ENCODE results near the gene KLHL2.
"Not testable (repeated sequence)": the region's sequence is repeated elsewhere in the genome, so short reads cannot be mapped to it uniquely, and the experiment has no call there.

The KLHL2 gene

DNA sequence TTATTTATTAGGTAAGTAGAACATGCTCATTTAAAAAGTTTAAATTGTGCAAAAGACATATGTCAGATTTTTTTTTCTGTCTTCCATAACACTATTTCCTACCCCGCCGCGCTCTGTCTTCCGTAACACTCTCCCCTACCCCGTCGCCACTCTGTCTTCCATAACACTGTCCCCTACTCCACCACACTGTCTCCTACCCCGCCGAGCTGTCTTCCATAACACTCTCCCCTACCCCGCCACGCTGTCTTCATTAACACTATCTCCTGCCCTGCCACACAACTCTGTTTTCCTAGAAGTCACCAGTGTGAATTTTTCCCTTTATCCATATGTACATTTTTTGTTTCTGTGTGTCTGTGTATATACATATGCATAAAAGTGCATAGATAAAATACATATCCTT, 124.5 kb downstream of the KLHL2 start:
- DNase-seq, result no peak

DNA sequence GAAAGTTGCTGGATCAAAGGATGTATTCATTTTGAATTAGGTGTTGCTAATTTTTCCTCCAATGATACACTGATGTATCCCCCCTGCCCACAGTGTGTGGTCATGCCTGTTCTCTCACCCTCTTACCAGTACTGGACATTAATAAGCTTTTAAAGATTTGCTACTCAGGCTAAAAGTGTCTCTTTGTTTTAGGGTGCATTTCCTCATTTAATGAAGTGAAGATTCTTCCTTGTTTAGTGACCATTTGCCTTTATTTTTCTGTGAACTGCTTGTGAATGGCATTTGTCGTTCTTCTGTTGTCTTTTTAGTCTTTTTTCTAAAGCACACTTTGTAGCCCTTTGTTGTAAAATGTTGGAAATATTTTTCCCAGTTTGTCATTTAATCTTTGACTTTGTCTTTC, 125.1 kb downstream of the KLHL2 start:
- DNase-seq, result no peak

DNA sequence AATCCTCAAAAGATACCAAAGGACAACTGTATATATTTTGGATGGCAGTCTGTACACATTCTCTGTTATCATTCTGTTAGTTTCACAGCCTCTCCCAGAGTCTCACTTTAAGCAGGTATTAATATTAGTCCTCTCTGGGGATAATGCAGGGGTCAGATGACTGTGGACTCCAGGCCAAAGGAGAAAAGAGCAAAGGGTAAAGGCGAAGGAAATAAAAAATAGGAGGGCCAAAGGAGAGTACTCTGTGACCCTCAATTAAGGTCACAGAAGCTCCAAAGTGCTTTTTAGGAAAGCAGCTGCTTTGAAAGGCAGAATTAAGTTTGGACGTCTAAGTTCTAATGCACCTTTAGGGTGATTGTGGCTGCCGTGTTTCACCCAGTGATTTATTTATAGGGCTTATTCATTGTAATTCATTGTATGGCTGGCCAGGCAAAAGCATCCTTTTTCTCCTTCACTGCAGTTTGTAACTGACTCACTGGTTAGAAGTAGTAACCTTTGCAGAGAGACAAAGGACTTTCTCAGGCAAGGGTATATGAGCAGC, 127.9 kb downstream of the KLHL2 start:
- DNase-seq, result no peak

DNA sequence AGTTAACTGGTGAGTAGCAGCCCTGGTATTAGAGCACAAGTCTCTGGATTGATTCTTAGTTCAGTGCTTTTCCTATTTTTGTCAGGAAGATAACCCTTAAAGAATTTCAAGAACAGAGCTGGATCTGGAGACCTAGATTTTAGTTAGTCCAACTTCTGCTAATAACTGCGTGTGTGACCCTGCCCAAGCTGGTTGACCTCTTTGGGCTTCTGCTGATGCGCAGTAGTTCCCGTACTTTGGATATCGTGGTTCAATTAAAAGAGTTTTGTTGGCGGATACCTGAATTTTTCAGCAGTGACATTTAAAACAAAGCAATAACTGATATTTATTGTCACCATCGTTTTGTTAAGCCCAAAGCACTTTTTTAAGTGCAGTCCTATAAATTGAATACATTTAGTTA, 129.4 kb downstream of the KLHL2 start:
- DNase-seq, result no peak

DNA sequence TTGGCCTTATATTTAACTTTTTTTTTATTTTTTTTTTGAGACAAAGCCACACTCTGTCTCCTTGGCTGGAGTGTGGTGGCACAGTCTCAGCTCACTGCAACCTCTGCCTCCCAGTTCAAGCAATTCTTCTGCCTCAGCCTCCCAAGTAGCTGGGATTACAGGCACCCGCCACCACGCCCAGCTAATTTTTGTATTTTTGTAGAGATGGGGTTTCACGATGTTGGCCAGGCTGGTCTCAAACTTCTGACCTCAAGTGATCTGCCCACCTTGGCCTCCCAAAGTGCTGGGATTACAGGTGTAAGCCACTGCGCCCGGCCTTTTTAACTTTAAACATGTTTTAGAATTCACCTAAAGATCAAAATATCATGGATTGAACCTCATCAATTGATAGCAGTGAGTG, 135.0 kb downstream of the KLHL2 start:
- DNase-seq, result not testable (repeated sequence)

DNA sequence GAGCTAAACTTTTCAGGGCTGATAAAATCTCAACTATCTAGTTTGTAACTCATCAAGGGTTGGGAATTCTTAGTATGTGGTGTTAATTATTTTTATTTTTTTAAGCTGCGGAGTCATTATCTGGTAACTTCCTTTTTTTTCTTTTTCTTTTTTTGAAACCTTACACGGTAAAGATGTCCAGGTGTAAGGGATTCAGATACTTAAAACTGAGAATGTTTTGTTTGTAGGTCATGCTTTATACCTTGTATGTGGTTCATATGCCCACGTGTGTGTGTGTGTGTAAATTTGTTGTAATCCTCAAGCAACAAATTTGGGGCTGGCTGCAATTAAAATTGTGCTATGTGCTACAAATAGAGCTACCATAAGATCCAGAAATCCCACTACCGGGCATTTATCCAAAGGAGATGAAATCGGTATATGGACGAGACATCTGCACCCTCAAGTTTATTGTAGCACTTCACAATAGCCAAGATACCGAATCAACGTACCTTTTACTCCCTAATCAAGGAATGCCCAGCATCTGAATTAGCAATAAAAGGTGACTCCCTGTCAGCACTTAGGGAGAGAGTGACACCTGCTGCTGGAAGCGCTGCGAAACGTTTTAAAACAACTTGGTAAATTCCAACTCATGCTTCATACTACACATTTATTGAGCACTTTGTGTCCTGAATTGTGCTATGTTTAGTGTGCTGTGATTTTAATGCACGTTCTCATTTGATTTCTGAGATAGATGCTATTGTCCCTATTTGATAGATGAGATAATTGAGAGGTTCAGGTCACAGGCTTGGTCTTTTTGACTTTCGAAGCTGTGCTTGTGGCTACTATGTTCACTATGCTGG, 136.2 kb downstream of the KLHL2 start:
- DNase-seq, result peak in 1 of 2 donors; percentile 29

DNA sequence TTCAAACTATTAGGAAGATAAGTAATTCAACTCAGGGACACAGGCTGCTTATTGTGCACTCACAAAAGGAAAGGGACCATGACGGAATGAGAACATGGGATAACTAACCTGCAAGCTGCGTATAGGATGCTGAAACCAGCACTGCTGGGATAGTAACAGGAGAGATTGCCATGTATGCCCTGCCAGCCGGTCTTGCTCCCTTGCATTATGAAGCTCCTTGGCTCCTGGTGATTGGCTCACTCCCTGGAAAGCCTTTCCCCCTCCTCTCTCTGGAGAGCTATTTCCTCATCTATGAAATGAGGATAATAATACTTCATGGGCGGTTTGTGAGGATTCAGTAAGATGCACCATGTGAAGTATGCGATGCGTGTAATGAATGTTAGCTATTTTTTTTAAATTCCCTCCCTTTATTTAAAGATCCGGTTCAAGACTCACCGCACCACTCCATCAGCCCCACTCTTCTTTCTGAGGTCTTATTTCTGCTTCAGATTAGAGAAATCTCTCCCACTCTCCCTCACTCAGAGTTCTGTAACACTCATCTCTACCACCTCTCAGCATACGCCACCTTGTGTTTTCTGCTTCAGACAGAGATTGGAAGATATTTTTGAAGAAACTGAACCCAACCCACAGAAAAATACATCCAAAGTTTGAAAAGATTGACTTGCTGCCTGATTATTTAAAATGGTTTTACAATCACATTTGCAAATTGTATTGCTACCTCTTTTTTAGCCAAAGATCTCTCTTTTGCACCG, 138.5 kb downstream of the KLHL2 start:
- no peak for DNase-seq

DNA sequence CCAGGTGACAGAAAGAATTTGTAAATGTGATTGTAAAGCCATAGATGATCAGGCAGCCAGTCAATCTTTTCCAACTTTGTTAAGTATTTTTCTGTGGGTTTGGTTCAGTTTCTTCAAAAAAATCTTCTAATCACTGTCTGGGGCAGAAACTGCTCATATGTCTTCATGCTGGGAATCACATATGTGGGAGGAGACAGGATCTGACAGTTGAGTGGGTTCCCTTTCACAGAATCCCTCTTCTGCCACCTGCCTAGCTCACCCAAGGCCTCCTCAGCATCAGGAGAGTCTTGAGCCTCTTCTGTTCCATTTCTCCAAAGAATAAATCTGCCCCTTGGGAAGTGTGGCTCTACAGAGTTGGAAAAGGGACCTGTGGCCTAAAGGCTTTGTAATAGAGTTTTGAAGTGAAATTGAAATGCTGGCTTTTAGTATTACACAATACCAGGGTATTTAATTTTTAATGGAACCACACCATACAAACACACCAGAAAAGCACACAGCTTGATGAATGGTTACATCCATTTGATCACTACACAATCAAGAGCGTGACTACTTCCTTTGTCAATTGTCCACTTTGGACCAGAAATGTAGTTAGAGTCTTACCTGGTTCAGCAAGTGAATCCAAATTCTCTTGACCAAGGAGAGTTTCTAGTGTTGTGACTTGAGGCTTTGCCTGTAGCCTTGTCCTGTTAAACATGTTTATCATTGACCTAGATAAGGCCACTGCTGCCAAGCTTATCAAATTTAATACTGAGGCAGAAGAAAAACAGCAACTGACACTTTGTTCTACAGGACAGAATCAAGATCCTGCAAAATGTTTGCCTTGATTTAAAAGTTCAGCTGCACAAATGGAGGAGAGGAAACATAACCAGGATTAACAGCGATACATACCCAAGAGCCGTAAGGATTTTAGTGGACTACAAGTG, 140.5 kb downstream of the KLHL2 start:
- no peak for DNase-seq

DNA sequence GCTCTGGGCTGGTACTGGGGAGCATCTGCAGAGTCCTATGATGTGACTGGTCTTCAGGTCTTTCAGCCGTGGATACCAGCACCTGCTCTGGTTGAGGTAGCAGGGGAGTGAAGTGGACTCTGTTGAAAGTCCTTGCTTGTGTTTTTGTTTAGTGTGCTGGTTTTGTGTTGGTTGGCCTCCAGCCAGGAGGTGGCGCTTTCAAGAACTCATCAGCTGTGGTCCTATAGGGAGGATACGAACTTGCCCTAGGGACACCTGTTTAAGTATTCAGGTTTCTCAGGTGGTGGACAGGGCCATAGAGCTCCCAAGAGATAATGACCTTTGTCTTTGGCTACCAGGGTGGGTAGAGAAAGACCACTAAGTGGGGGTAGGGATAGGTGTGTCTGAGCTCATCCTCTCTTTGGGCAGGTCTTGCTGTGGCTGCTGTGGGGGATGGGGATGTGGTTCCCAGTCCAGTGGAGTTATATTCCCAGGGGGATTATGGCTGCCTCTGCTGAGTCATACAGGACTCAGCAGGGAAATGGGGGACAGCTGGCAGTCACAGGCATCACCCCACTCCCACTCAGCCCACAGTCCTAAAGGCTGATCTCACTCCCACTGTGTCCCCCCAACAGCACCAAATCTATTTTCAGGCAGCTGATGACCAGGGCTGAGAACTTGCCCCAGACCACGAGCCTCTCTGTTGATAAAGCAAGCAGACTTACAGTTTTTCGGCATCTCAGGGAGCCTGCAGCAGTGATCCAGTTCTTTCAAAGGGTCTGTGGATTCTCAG, 144.2 kb downstream of the KLHL2 start:
- no peak for DNase-seq

DNA sequence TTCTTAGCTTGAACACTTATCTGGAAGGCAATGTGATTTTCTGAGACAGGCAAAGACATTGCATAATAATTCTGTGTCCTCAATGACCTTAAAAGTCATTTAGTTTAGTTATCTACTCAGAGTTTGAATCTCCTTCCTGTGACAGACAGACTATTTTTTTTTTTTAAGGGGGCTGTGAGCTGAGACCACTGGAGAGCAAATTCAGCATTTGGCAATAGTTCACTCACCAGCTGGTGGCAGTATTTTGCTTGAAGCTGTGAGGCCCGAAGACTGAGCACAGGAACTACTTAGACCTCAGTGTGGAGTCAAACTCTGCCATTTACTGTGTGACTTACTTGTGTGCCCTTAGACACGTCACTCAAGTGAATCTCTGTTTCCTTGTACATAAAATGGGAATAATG, 148.5 kb downstream of the KLHL2 start:
- DNase-seq, result no peak

DNA sequence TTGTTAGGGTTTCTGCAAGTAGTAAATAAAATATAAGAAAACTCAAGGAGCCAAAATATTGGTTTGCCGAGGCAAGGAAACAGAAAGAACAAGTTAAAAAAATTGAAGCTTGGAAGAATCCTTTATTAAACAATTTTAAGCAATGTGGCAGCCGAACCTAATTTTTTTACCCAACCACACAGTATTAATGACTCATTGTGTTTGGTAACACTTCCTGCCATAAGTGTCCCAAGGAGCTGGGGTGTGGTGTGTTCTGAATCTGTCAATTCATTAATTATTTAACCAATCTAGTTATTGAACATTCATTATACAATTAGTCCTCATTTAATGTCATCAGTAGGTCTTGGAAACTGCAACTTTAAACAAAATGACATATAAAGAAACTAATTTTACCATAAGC, 152.1 kb downstream of the KLHL2 start:
- DNase-seq, result no peak

DNA sequence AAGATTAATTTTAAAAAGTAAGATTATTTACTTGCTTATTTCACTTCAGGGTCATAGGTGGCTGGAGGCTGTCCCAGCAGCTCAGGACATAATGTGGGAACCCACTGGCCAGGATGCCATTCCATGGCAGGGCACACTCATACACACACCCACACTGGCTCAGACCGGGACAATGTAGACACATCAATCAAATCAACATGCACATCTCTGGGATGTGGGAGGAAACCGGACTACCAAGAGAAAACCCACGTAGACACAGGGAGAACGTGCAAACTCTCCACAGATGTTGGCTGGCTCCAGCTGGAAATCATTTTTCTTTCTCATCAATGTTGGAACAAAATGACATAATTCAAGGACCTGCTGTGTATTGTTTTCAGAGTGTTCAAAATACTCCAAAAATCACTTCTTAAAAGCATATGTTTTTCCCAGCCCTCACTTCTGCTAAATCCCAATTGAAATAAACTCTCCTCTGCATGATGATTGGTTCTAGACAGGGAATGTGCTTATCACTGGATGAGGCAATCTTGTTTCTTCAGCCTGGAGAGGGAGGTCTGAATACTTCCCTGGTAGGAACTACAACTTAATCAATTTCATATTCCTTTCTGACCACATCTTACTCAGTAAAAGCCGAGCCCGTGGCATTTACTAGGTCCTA, 152.8 kb downstream of the KLHL2 start:
- no peak for DNase-seq

DNA sequence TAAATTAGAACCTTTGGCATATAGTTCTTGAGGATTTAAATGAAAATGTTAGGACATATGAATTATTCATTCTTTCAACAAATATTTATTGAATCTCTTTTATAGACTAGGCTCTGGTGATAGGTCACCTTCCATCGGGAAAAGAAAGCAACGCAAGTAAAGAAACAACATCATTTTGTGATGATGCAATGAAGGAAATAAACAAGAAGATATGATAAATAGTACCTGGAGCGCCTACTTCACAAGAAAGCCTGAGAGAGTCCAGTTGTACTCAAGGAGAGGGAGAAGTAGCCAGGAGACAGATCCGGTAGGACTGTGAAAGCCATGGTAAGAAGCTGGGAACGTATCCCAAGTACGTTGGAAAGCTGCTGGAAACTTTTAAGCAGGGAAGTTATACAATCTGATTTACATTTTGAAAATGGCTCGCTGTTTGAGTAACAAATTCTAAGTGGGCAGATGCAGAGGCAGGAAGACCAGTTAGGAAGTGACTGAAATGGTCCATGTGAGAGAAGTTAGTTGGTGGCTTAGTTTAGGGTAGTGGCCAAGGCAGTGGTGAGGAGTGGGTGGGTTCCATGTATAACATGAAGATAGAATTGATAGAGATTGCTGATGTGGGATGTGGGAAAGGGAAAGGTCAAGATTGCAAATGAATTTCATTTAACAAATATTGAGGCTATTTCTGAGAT, 153.8 kb downstream of the KLHL2 start:
- no peak for DNase-seq

DNA sequence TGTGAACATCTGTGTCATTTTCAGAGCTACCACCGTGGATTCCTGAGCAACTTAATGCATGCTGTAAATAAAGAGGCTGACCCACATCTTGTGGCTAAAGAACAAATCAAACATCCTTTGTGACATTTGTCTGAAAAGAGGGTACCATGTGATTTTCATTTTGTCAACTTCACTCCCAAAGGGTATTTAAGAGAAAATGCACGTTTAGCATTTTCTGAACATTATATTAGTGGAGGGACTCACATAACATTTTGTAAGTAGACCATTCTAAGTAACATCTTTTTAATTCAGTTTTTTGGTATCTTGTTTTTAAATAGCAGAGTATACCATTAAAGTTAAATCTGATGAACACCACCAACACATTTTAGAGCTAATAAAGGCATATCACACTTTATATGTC, 154.4 kb downstream of the KLHL2 start:
- no peak for DNase-seq

DNA sequence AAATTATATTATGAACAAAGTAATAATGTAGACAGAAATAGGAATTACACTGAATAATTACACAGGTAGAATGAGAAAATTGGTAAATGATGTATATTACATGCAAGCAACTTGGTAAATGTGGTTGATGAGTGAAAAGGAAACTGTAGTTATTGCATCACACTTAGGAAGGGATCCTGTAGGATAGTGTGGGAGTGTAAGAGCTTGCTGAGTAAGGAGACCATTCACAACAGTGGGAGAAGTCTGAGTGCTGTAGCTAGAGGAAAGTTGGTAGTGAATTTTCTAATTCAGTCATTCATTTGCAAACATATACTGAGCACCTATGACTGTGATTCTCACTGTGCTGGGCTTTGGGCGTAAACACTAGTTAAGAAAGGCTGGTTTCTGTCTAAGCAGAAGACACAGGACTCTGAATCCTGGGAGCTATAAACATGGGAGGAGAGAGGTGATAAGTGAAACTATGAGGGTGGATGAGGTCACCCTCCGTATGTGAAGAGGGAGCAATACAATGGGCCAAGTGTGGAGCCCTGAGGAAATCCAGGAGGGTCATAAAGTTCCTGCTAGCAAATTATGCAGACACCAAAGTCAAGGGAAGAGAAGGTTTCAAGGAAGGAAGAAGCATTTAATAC, 157.2 kb downstream of the KLHL2 start:
- DNase-seq, result no peak

DNA sequence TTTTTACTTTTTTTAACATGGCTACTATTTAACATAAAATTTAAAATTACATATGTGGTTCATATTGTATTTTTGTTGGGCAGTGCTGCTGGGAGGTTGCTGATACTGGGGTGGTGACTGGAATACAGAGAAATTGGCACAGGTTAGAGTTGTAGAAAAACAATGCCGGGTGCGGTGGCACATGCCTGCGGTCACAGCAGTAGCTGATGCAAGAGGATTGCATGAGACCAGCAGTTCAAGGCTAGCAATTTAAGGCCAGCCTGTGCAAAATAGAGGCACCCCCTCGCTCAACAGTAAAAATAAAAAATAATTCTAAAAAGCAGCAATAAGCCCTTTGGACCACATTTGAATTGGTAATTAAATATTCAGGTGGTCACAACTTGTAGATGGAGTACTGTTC, 159.7 kb downstream of the KLHL2 start:
- no peak for DNase-seq

DNA sequence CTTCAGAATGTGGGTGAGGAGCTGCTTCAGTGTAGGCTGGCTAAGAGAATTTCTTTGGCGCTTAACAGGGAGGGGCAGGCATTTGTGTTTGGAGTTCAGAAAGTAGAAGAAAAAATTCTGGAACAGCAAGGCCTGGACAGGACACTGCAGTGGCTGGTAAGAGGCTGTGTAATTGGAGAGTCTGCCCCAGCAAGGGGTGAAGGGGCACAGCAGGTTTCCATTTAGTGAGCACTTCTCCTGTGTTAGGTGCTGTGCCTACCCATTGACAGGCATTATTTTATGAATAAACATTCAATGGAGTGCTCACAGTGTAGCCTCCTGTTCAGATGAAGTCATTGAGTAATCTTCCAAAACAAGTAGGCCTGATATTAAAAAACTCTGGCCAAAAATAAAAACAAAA, 160.8 kb downstream of the KLHL2 start:
- no peak for DNase-seq

DNA sequence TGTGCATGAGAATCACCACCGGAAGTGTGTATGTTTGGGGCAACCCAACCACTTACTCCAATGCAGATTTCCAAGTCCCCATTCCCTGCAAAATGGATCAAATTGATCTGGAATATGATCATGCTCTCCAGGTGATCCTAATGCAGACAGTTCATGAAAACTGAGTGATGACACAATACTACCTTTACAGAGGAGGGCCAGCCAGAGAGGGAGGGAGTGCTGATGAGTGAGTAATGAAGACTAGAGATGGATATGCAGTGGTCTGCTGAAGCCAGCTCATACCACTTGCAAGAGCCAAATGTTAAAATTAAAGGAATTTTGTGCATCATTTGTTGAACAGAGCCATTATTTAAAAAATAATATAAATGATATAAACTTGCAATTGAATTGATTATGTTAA, 161.2 kb downstream of the KLHL2 start:
- no peak for DNase-seq

DNA sequence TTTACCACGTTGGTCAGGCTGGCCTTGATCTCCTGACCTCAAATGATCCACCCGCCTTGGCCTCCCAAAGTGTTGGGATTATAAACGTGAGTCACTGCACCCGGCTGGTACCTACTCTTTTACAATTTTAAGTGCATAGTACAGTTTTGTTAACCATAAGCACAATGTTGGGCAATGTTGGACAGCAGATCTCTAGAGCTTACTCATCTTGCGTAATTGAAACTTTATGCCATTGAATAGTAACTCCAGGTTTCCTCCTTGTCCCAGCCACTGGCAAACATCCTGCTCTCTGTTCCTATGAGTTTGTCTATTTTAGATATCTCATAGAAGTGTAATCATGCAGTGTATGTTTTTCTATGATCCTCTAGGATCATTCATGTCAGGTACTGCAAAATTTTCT, 162.2 kb downstream of the KLHL2 start:
- DNase-seq, result no peak

DNA sequence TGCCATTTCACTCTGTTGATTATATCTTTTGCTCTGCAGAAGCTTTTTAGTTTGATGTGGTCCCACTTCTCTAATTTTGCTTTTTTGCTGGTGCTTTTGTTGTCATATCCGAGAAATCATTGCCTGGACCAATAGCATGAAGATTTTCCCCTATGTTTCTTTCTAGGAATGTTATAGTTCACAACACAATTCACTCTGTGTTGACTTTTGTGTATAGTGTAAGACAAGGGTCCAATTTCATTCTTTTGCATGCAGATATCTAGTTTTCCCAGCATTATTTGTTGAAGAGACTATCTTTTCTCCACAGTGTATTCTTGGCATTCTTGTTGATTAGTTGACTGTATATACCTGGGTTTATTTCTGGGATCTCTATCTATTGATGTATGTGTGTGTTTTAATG, 163.2 kb downstream of the KLHL2 start:
- DNase-seq, result no peak
